ENCODE measurements around the gene NPM3. TPM values are rescaled to one million over a fixed set of nuclear protein-coding genes. Genes with fewer than 3 reads are reported as not detected.

NPM3 gene
- polyA plus RNA-seq, 1 experiment, result 35.6 TPM

DNA sequence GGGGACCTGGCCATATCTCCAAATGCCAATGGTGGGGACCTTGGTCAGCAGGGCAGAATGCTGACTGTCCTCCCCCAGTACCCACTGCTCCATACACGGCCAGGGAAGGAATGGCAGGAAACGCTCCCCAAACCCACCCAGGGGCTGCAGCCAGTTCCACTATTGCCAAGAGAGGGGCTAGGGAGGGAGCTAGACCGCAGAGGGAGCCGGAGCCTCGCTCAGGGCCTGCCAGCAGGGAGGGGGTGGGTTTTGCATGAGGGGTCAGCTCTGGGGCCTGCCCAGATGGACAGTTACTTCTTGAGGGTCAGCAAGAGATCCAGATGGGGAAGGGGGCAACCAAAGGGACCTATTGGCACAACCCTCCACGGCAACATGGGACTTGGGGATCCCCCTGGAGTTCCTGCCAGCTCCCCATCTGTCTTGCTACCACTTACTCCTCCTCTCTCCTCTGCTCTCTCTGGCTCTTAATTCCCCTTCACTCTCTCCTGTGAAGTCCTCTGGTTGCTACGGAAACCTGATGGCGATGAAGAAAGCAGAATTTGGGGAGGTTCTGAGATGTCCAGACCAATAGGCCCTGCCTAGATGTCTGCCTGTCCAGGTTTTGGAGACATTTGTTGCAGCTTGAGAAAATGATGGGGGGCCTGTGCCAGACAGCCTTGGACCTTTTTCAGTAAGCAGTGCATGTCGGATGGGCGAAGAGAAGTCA is 20.0 kb downstream of the NPM3 start:
- H3K27me3 ChIP-seq (ENCODE audit: control insufficient read depth, insufficient read depth, low read length), result peaks cover 49% of the 10 kb centered on the region
- ChIA-PET CTCF (interaction anchor here (0.6 kb wide), 1 partner anchor 25 kb away, joined by 3 read pairs; no protein-coding TSS in a partner anchor), POLR2A (no interaction called here)
- DNase-seq (ENCODE audit: low read depth), result no peak
- H3K36me3 ChIP-seq (ENCODE audit: control insufficient read depth, insufficient read depth, low read length), result no peaks in the 10 kb centered on the region
- no peak overlapping the region for H3K4me3 ChIP-seq (ENCODE audit: low read depth, low read length)
- TF ChIP-seq CTCF (IDR thresholded peaks at IDR 0.05; ENCODE audit: insufficient read depth, low read depth, low read length), result no peak

GRCh38 chr10:101762736-101763135 is 20.5 kb downstream of the NPM3 start:
- H3K36me3 ChIP-seq (ENCODE audit: control insufficient read depth, insufficient read depth, low read length), result no peaks in the 10 kb centered on the region
- no peak for TF ChIP-seq CTCF (IDR thresholded peaks at IDR 0.05; ENCODE audit: insufficient read depth, low read depth, low read length)
- no peak overlapping the region for H3K4me3 ChIP-seq (ENCODE audit: low read depth, low read length)
- DNase-seq (ENCODE audit: low read depth), result no peak
- CTCF ChIA-PET, result interaction anchor here (0.5 to 1.6 kb wide), 2 partner anchors 8 to 108 kb away, joined by 3 to 5 read pairs; no protein-coding TSS in a partner anchor
- peaks cover 50% of the 10 kb centered on the region for H3K27me3 ChIP-seq (ENCODE audit: control insufficient read depth, insufficient read depth, low read length)
- POLR2A ChIA-PET, result no interaction called here

GRCh38 chr10:101761226-101761625 is 22.0 kb downstream of the NPM3 start:
- ChIA-PET POLR2A (no interaction called here), CTCF (interaction anchor here (1.2 to 1.6 kb wide), 2 partner anchors 10 to 19 kb away, joined by 3 to 5 read pairs; no protein-coding TSS in a partner anchor)
- Histone ChIP-seq H3K36me3 (ENCODE audit: control insufficient read depth, insufficient read depth, low read length) (no peaks in the 10 kb centered on the region), H3K4me3 (ENCODE audit: low read depth, low read length) (no peak overlapping the region), H3K27me3 (ENCODE audit: control insufficient read depth, insufficient read depth, low read length) (peaks cover 37% of the 10 kb centered on the region)
- no peak for DNase-seq (ENCODE audit: low read depth)
- TF ChIP-seq CTCF (IDR thresholded peaks at IDR 0.05; ENCODE audit: insufficient read depth, low read depth, low read length), result no peak

- DNase-seq (ENCODE audit: low read depth), result no peak
- TF ChIP-seq CTCF (IDR thresholded peaks at IDR 0.05; ENCODE audit: insufficient read depth, low read depth, low read length), result no peak
- POLR2A ChIA-PET, result no interaction called here
- peaks cover 36% of the 10 kb centered on the region for H3K27me3 ChIP-seq (ENCODE audit: control insufficient read depth, insufficient read depth, low read length)
- H3K36me3 ChIP-seq (ENCODE audit: control insufficient read depth, insufficient read depth, low read length), result no peaks in the 10 kb centered on the region
- CTCF ChIA-PET, result no interaction called here
- no peak overlapping the region for H3K4me3 ChIP-seq (ENCODE audit: low read depth, low read length)
These were observed 22.7 kb downstream of the NPM3 start for GRCh38 chr10:101760510-101760909.

DNA sequence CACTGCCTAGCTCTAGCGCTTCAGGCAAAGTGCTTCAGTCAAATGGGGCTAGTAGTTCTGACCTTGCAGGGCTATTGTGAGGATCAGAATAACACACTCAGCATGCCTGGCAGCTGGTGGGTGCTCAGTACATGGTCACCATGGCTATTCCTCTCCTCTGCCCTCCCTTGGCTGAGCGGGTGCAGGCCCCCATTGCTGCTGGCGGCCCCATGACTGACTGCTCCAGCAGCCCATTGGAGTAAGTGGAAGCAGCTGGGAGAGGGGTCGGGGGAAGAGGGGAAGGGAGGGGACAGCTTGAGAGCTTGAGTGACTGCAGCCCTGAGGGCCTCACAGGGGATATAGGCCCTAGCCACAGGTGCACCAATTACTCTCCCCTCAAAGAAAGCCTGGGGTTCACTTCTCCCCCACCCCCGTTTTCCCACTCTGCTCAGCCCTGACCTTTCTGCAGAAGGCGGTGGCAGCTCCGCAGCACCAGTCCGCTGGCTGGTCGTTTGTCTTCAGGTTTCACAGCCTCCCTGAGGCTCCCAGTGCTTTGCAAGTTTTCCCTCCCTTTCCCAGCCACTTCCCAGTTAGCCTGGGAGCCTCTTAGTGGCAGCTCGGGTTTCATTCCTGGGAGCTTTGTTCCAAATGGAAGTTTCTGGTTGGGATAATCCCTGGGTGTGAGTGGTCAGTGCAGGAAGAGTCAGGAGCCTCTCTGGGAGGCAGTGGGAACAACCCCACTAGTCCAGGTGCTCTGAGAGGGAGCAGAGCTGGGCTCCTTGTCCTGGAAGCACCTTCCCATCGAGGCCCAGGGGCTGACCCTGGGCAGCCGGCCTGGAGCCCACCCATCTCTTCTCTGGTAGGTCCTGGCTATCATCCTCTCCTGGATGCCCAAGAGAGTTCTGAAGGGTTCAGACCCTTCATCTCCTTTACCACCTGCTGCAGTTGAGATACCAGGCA is 23.7 kb downstream of the NPM3 start:
- ChIA-PET POLR2A (no interaction called here), CTCF (interaction anchor here (0.8 to 2.1 kb wide), 2 partner anchors 19 to 616 kb away, joined by 3 to 7 read pairs; no protein-coding TSS in a partner anchor)
- no peak for DNase-seq (ENCODE audit: low read depth)
- H3K27me3 ChIP-seq (ENCODE audit: control insufficient read depth, insufficient read depth, low read length), result peaks cover 28% of the 10 kb centered on the region
- H3K36me3 ChIP-seq (ENCODE audit: control insufficient read depth, insufficient read depth, low read length), result no peaks in the 10 kb centered on the region
- no peak overlapping the region for H3K4me3 ChIP-seq (ENCODE audit: low read depth, low read length)
- TF ChIP-seq CTCF (IDR thresholded peaks at IDR 0.05; ENCODE audit: insufficient read depth, low read depth, low read length), result no peak
